Activated gamma-delta T cell treated with anti-CD3 and anti-CD28 coated beads, Interleukin-2, amount 50 U/mL, for 16 hours (primary cell): ENCODE results near the gene FAM43A.

Experiments used
- DNase-seq: peaks from one replicate; pipeline ENCODE4 v3.0.0-alpha.2; 2020; ENCODE audit warnings: low read depth

Gene FAM43A

DNA sequence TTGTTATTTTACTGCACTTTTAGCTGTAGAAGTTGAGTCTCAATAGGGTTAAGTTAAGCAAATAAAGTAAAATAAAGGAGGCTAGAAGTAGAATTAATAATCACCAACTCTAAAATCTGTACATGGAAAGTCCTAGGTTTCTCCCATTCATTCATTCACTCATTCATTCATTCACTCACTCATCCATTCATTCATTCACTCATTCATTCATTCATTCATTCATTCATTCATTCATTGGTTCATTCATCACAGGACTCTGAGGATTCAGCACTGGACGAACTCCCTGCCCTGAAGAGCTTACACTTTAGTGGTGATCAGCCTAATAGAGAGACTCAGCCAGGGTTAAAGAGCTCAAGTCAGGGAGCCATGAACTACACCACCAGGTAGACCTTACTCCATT is 9.2 kb upstream of the FAM43A start:
- DNase-seq: no peak

- DNase-seq: no peak
Observed at GRCh38 chr3:194680888-194681615, 4.6 kb upstream of the FAM43A start.

- no peak for DNase-seq
Observed at GRCh38 chr3:194682189-194682693, 3.4 kb upstream of the FAM43A start.

DNA sequence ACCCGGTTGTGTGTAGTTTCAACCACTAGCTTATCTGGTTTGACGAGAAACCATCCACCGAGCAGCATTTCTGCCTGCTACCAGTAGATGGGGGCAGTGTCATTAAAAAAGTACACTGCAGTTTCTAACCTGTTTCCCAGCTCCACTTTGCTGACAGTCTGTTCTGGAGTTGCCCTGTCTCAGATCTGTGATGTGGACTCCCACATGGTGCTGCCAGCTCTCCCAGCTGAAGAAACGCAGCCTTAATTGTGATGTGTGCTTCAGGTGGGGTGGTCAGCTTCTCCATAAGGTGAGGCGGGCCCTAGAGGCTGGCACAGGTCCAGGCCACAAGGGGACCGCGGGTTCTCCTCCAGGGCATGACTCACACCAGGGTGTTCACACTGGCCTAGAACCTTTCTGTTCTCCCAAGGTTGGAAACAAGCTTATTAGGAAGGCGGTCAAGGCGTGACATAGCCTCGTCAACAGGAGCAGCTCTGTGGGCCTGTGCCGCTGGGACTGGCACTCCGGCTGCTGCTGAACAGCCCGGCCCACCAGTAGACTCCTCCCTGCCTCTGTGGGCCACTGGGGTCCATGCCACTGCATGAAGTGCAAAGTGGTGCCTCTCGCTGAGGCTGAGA is 2.9 kb upstream of the FAM43A start:
- peak; percentile 35 for DNase-seq

DNA sequence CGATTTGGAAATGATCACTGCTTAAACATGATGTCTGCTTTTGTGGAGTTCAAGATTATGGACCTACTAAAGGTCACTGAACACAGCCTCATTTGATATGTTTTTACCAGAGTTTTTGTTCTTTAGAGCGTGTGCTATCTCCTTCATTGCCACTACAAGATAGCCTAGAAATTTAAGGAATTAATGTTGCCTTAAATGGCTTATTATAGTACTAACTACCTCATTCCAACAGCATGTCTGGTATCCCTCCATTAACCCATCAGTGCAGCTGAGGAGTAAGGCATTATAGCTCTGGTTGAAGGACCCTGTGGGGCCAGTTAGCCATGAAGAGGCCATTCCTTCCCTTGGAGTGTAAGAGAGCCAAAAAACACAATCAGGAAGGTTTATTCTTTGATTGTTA is 2.3 kb upstream of the FAM43A start:
- no peak for DNase-seq

GRCh38 chr3:194685065-194685717 is 492 bp upstream of the FAM43A start:
- DNase-seq: no peak

DNA sequence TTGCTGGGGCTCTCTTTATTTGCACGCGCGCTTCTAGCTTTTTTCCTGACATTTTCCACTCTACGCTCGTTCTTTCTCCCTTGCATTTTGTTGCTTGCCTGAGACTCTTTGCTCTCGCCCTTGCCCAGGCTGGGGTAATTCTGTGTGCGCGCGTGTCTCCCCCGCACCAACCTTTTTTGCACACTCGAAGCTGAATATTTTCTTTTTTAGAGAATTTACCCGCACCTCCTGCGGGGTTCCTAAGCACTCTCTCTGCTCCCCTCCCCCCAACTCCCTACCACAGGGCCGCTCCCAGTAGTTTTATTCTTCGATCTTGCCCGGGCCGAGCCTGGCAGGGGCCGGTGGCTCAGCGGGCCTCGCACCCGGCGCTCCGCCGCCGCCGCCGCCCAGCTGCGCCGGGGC is 732 bp downstream of the FAM43A start:
- DNase-seq: no peak

DNA sequence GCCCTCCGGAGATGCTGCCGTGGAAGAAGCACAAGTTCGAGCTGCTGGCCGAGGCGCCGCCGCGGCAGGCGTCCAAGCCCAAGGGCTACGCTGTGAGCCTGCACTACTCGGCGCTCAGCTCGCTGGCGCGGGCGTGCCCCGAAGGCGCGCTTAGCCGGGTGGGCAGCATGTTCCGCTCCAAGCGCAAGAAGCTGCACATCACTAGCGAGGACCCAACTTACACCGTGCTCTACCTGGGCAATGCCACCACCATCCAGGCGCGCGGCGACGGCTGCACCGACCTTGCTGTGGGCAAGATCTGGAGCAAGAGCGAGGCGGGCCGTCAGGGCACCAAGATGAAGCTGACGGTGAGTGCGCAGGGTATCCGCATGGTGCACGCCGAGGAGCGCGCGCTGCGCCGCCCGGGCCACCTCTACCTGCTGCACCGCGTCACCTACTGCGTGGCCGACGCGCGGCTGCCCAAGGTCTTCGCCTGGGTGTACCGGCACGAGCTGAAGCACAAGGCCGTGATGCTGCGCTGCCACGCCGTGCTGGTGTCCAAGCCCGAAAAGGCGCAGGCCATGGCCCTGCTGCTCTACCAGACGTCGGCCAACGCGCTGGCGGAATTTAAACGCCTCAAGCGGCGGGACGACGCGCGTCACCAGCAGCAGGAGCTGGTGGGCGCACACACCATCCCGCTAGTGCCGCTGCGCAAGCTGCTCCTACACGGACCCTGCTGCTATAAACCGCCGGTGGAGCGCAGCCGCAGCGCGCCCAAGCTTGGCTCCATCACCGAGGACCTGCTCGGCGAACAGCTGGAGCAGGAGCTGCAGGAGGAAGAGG is 1.3 kb downstream of the FAM43A start:
- DNase-seq: no peak

GRCh38 chr3:194687638-194688199 is 2.0 kb downstream of the FAM43A start:
- peak; percentile 67 for DNase-seq

- DNase-seq: peak; percentile 8
Observed at GRCh38 chr3:194688200-194688740, 2.6 kb downstream of the FAM43A start.

GRCh38 chr3:194688946-194689345 is 3.3 kb downstream of the FAM43A start:
- no peak for DNase-seq

DNA sequence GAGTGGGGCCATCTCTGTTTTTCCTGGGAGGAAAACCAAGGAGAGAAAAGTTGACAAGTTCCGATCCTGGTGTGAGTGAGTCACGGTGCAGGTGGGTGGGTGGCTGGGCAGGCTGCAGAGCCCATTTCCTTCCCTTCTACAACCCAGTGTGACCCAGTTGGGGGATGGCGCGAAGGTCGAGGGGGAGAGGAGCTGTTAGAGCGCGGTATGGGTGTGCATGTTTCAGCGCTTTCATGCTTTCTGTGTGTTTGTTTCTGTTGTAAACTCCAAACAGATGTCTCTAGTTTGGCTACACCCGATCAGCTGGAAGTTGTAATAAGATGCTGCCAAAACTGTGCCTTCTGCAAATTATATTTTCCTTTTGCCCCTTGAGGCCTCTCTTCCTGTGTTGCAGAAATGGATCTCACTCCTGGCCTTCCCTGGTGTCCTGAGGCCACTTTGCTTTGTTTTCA is 3.8 kb downstream of the FAM43A start:
- peak; percentile 15 for DNase-seq

DNA sequence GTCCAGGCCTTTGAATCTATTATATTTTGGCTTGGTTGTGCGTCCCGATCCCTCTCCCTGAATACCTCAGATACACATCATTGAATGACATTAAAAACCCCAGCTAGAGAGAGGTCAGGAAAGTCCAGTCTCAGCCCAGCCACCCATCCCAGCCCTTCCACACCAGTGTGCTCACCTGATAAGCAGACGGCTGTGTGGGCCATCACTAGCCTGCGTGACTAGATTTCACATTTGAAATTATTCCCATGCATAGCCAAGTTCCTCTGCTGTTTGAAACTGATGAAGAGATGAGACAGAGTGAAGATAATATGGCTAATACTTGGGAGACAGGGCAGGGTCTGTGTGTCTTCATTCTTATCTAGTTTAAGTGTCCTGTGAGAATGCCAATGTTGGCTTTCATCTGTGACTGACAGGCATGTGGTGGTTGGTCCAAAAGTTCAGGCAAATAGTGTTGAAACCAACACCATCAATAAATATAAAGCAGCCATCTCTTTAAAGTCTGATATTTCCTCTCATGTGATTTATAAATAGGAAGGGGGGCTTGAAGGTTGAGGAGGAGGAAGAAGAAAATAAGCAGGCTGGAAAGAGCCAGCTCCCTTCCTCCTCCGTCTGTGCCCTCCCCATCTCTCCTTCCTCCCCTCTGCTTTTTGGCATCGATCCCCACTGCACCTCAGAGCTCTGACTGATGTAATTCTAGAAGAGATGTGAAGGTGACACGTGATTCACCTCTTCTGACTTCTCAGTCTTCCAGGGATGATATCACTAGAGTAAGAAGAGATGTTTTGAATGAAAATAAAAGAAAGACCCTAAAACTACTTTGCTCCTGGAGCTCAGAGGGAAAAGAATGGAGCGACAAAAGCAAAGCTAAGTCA is 5.1 kb downstream of the FAM43A start:
- no peak for DNase-seq

GRCh38 chr3:194691481-194692283 is 6.0 kb downstream of the FAM43A start:
- DNase-seq: no peak

DNA sequence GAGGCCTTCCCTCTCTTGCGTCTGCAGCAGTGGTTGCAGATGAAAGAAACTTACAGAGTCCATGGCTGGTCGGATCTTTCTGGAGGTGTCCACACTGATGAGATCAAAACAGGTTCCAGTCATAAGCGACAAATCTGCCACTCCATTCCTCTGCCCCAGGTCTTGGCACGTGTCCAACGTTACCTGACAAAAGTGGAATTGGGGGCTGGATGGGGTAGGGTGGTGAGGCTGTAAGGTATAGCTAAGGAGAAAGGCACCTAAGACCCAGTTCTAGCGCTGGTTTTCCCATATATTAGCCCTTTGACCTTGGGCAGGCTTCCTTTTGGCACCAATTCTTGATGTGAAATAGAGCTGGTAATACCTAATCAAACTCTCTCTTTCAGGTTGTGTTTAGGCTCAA is 11.0 kb downstream of the FAM43A start:
- no peak for DNase-seq

DNA sequence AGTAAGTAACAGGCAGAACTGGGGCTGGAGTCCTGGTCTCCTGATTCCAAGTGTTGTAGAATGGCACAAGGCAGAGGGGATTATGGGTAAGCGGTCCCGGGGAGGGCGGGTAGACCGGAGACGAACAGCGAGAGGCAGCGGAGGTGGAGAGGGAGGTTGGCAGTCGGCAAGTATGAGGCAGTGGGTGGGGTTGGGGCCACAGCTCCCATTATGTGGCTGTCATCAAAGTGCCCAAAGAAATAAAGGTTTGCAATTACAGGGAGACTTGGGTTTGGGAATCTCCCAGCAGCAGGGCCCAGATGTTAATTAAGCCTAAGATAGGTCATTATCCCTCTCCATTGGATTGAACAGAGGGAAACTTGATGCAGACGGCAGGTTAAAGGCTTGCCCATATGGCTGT is 16.9 kb downstream of the FAM43A start:
- no peak for DNase-seq

- no peak for DNase-seq
Observed at GRCh38 chr3:194705227-194705626, 19.5 kb downstream of the FAM43A start.

GRCh38 chr3:194705761-194706160 is 20.1 kb downstream of the FAM43A start:
- no peak for DNase-seq

GRCh38 chr3:194707147-194707540 is 21.5 kb downstream of the FAM43A start:
- no peak for DNase-seq

GRCh38 chr3:194711286-194711685 is 25.6 kb downstream of the FAM43A start:
- no peak for DNase-seq
